Tibial nerve (tissue), 4 donors: ENCODE results near the gene FGGY.

Experiments used
- CTCF ChIP-seq, 5 experiments: fragments of 200-600 bp in 3 of 5; fragments of 450-650 bp in 2 of 5; sonication (generic) in 3 of 5; IDR thresholded peaks; one replicate each; pipeline ENCODE4 v1.5.1; 2016 to 2019; ENCODE audit warnings: antibody characterized with exemption in 5 of 5, mild to moderate bottlenecking in 3 of 5, moderate library complexity in 2 of 5
- EP300 ChIP-seq, 2 donors: sonication (generic); formaldehyde crosslinking; IDR thresholded peaks; one replicate each; pipeline ENCODE4 v1.6.1; 2017; ENCODE audit warnings: antibody characterized with exemption in 2 of 2, mild to moderate bottlenecking in 1 of 2
- POLR2A ChIP-seq, 2 donors: fragments of 450-650 bp; IDR thresholded peaks; one replicate each; pipeline ENCODE4 v1.6.1; 2017; ENCODE audit warnings: antibody characterized with exemption in 2 of 2, mild to moderate bottlenecking in 2 of 2, moderate library complexity in 2 of 2

GRCh38 chr1:59574085-59574484, 277.2 kb downstream of the FGGY start:
- TF ChIP-seq POLR2A (IDR thresholded peaks at IDR 0.05) (no peak), CTCF (IDR thresholded peaks at IDR 0.05) (no peak), EP300 (IDR thresholded peaks at IDR 0.05) (no peak)
